ENCODE data around the gene CENPA.

GRCh38 chr2:26778098-26778497 lies 7.8 kb upstream of the CENPA start:
- TF ChIP-seq EZH2 (IDR thresholded peaks at IDR 0.05) (no peak), CTCF (IDR thresholded peaks at IDR 0.05) (no peak)

All from neural progenitor cell (in vitro differentiated cells).